ENCODE data around the gene PRR13.

DNA sequence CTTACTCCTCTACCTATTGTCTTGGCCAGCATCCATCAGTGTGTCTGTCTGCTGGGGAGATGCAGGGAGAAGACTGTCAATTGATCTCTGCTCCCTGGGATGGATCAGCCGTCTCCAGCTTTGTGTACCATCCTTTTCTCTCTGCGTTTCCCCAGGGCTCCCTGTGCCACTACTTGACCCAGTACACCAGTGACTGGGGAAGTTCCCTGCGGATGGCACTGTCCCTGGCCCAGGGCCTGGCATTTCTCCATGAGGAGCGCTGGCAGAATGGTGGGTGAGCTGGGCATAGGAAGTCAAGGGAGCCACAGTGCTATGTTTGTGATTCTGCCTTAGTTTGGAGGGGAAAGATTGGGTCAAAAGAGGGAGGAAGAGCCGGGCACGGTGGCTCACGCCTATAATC, 12.8 kb upstream of the PRR13 start:
- no peak for TF ChIP-seq EZH2 (IDR thresholded peaks at IDR 0.05)
- TF ChIP-seq POLR2AphosphoS5 (IDR thresholded peaks at IDR 0.05; ENCODE audit: borderline replicate concordance, low read depth, low read length): no peak
- TF ChIP-seq FOXP2 (optimal IDR thresholded peaks at IDR 0.05; ENCODE audit: control extremely low read depth, extremely low read length, insufficient read depth): no peak
